SK-N-MC (cell line): ENCODE measurements around the gene MTMR4.

ENCODE experiments used
- EZH2 ChIP-seq: fragments of 200-600 bp; sonication (generic); IDR thresholded peaks from one replicate; pipeline ENCODE4 v1.6.1; 2017; ENCODE audit warnings: antibody characterized with exemption
- FOXP2 ChIP-seq: optimal IDR thresholded peaks from 2 replicates; pipeline ENCODE3; 2011; ENCODE audit warnings: mild to moderate bottlenecking, moderate library complexity; ENCODE audit not compliant: insufficient read depth; ENCODE audit errors: extremely low read length, control extremely low read depth
- POLR2AphosphoS5 ChIP-seq: IDR thresholded peaks from 2 replicates; pipeline ENCODE4 v1.6.1; 2012; ENCODE audit warnings: mild to moderate bottlenecking, low read depth, low read length, borderline replicate concordance

DNA sequence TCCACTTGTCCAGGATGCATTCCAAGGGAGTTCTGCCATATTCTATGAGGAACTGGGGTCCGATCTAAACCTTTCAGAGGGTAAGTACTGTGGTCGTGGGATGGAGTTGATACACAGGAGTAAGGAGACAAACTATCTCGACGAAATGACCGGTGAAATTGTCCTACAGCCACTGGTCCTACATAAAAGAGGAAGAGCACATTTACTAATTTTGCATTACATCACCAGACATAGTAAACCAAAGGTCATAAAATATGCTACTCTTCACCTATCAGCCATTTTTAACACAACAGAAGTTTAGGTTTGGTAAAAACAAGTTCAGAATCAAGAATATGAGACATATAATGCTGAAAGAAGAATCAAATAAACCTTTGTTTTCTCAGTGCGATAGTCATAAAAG, 34.3 kb downstream of the MTMR4 start:
- TF ChIP-seq POLR2AphosphoS5 (no peak), EZH2 (no peak), FOXP2 (no peak)
